ENCODE results near the gene DPP6. TPM values are rescaled to one million over a fixed set of nuclear protein-coding genes. Genes with fewer than 3 reads are reported as not detected.

Gene DPP6
- polyA plus RNA-seq, 1 of the 3 experiments (the other 2 are of a cell fraction): not detected

- Histone ChIP-seq H3K9me2 (no peaks in the 10 kb centered on the region), H2AFZ (ENCODE audit: low read depth) (no peak overlapping the region), H3K9me3 (peaks cover 8% of the 10 kb centered on the region; the same call in 1 of the 2 replicates), H3F3A (replicated peaks; ENCODE audit: insufficient read depth) (no peaks in the 10 kb centered on the region), H3K36me3 (replicated peaks in 1 of 2; ENCODE audit: control insufficient read depth in 1 of 2, insufficient read depth in 2 of 2, low read length in 1 of 2) (no peaks in the 10 kb centered on the region), H3K4me3 (ENCODE audit: low read depth in 2 of 2, low read length in 1 of 2) (no peak overlapping the region), H4K20me1 (ENCODE audit: insufficient read depth) (no peaks in the 10 kb centered on the region), H3K9ac (no peak overlapping the region), H3K4me2 (no peak overlapping the region), H3K4me1 (ENCODE audit: control insufficient read depth in 1 of 2, insufficient read depth in 2 of 2, low read depth in 1 of 2, low read length in 1 of 2) (no peaks in the 10 kb centered on the region; a peak in 1 of 4 replicates), H3K27me3 (ENCODE audit: insufficient read depth) (no peaks in the 10 kb centered on the region), H3K27ac (ENCODE audit: low read depth in 2 of 2, low read length in 1 of 2) (no peak overlapping the region), H3K79me2 (ENCODE audit: insufficient read depth) (no peaks in the 10 kb centered on the region)
- WGBS (ENCODE audit: low lambda C conversion rate): 55% methylated on average over 14 of the region's 14 CpGs
- POLR2A ChIA-PET: no interaction called here
- TF ChIP-seq MXI1 (IDR thresholded peaks at IDR 0.05; ENCODE audit: low read depth, low read length) (no peak), POLR2AphosphoS5 (IDR thresholded peaks at IDR 0.05; ENCODE audit: low read depth, low read length) (no peak), TAF1 (IDR thresholded peaks at IDR 0.05; ENCODE audit: borderline replicate concordance, low read depth, low read length) (no peak), USF1 (IDR thresholded peaks at IDR 0.05; ENCODE audit: borderline replicate concordance, low read depth) (no peak)
- no peak for DNase-seq
- CTCF ChIA-PET: interaction anchor here (1.4 to 2.1 kb wide), 3 partner anchors 14 to 22 kb away, joined by 3 to 8 read pairs (median 3); no protein-coding TSS in a partner anchor
Measured at GRCh38 chr7:154854836-154855235, 802.6 kb downstream of the DPP6 start.

GRCh38 chr7:154855366-154855765, 803.2 kb downstream of the DPP6 start:
- Histone ChIP-seq H3K9ac (no peak overlapping the region), H3K9me2 (no peaks in the 10 kb centered on the region), H3K27ac (ENCODE audit: low read depth in 2 of 2, low read length in 1 of 2) (no peak overlapping the region), H3K4me2 (no peak overlapping the region), H3F3A (replicated peaks; ENCODE audit: insufficient read depth) (no peaks in the 10 kb centered on the region), H4K20me1 (ENCODE audit: insufficient read depth) (no peaks in the 10 kb centered on the region), H3K27me3 (ENCODE audit: insufficient read depth) (no peaks in the 10 kb centered on the region), H3K4me1 (ENCODE audit: control insufficient read depth in 1 of 2, insufficient read depth in 2 of 2, low read depth in 1 of 2, low read length in 1 of 2) (no peaks in the 10 kb centered on the region; a peak in 1 of 4 replicates), H3K4me3 (ENCODE audit: low read depth in 2 of 2, low read length in 1 of 2) (no peak overlapping the region), H3K9me3 (peaks cover 8% of the 10 kb centered on the region; the same call in 1 of the 2 replicates), H3K36me3 (replicated peaks in 1 of 2; ENCODE audit: control insufficient read depth in 1 of 2, insufficient read depth in 2 of 2, low read length in 1 of 2) (no peaks in the 10 kb centered on the region), H2AFZ (ENCODE audit: low read depth) (no peak overlapping the region), H3K79me2 (ENCODE audit: insufficient read depth) (no peaks in the 10 kb centered on the region)
- no peak for TF ChIP-seq RAD21 (IDR thresholded peaks at IDR 0.05; ENCODE audit: low read length)
- TF ChIP-seq NRF1 (IDR thresholded peaks at IDR 0.05; ENCODE audit: low read depth, low read length): no peak
- ChIA-PET POLR2A (no interaction called here), CTCF (interaction anchor here (1.0 to 2.1 kb wide), 4 partner anchors 16 to 73 kb away, joined by 3 to 11 read pairs (median 6); no protein-coding TSS in a partner anchor)
- DNase-seq: no peak
- 48% methylated on average over 8 of the region's 12 CpGs for WGBS (ENCODE audit: low lambda C conversion rate)

GRCh38 chr7:154856733-154857132, 804.5 kb downstream of the DPP6 start:
- ChIA-PET CTCF (interaction anchor here (1.0 to 2.1 kb wide), 5 partner anchors 15 to 71 kb away, joined by 3 to 11 read pairs (median 5); no protein-coding TSS in a partner anchor), POLR2A (no interaction called here)
- Histone ChIP-seq H3K27me3 (ENCODE audit: insufficient read depth) (no peaks in the 10 kb centered on the region), H3K9me2 (no peaks in the 10 kb centered on the region), H2AFZ (ENCODE audit: low read depth) (no peak overlapping the region), H3K9me3 (no peaks in the 10 kb centered on the region), H3K27ac (ENCODE audit: low read depth in 2 of 2, low read length in 1 of 2) (no peak overlapping the region), H3K4me3 (ENCODE audit: low read depth in 2 of 2, low read length in 1 of 2) (no peak overlapping the region), H4K20me1 (ENCODE audit: insufficient read depth) (no peaks in the 10 kb centered on the region), H3F3A (replicated peaks; ENCODE audit: insufficient read depth) (no peaks in the 10 kb centered on the region), H3K79me2 (ENCODE audit: insufficient read depth) (no peaks in the 10 kb centered on the region), H3K4me1 (ENCODE audit: control insufficient read depth in 1 of 2, insufficient read depth in 2 of 2, low read depth in 1 of 2, low read length in 1 of 2) (no peaks in the 10 kb centered on the region; a peak in 1 of 4 replicates), H3K36me3 (replicated peaks in 1 of 2; ENCODE audit: control insufficient read depth in 1 of 2, insufficient read depth in 2 of 2, low read length in 1 of 2) (no peaks in the 10 kb centered on the region), H3K9ac (no peak overlapping the region), H3K4me2 (no peak overlapping the region)
- no peak for DNase-seq
- 68% methylated on average over 9 of the region's 9 CpGs for WGBS (ENCODE audit: low lambda C conversion rate)
- TF ChIP-seq SIN3A (IDR thresholded peaks at IDR 0.05; ENCODE audit: borderline replicate concordance, low read depth, low read length) (no peak), GABPA (IDR thresholded peaks at IDR 0.05; ENCODE audit: low read depth) (no peak)
